ENCODE data around the gene CDY2A. TPM values are rescaled to one million over a fixed set of nuclear protein-coding genes. Genes with fewer than 3 reads are reported as not detected.
"Not testable (repeated sequence)": the region's sequence is repeated elsewhere in the genome, so short reads cannot be mapped to it uniquely, and the experiment has no call there.

The CDY2A gene
- total and polyA plus RNA-seq, 2 of the 4 experiments (the other 2 are of a cell fraction) = not detected

- H3K9ac ChIP-seq (ENCODE audit: low read depth, low read length); H3K4ac ChIP-seq (ENCODE audit: low read depth, low read length); H3K4me2 ChIP-seq (ENCODE audit: low read depth, low read length); H3K27me3 ChIP-seq (ENCODE audit: control insufficient read depth, insufficient read depth, low read length); H3K9me1 ChIP-seq (ENCODE audit: insufficient read depth, low read length); H4K91ac ChIP-seq (ENCODE audit: insufficient read depth, low read depth, low read length); BruUV-seq (replicated peaks); H3K27ac ChIP-seq (ENCODE audit: insufficient read depth, low read length); H4K20me1 ChIP-seq (ENCODE audit: insufficient read depth, low read length); H3K36me3 ChIP-seq (ENCODE audit: control insufficient read depth, insufficient read depth, low read length); POLR2A ChIA-PET (ENCODE audit: unreplicated experiment); H2BK120ac ChIP-seq (ENCODE audit: low read depth, low read length); H2BK5ac ChIP-seq (ENCODE audit: low read depth, low read length, poor library complexity, severe bottlenecking); H2AK9ac ChIP-seq (replicated peaks; ENCODE audit: low read depth, low read length, poor library complexity); DNase-seq; H3K4me1 ChIP-seq (ENCODE audit: control insufficient read depth, insufficient read depth, low read length); H4K5ac ChIP-seq (ENCODE audit: low read depth, low read length); H3K9me3 ChIP-seq (ENCODE audit: control insufficient read depth, insufficient read depth, low read length); H2AK5ac ChIP-seq (ENCODE audit: low read depth, low read length); H3K56ac ChIP-seq (ENCODE audit: extremely low read depth, insufficient read depth, low read length); H3K14ac ChIP-seq (replicated peaks; ENCODE audit: low read depth, low read length); H3K18ac ChIP-seq (ENCODE audit: low read depth, low read length); H2BK15ac ChIP-seq (ENCODE audit: low read depth, low read length); ATAC-seq (ENCODE audit: low read depth); H3K79me1 ChIP-seq (ENCODE audit: low read depth in 1 of 2, low read length in 2 of 2); H2AFZ ChIP-seq (replicated peaks; ENCODE audit: low read length, poor library complexity); in situ Hi-C loops (cut with MboI; ENCODE audit: low sequenced_read_pairs); H3K23ac ChIP-seq (ENCODE audit: low read depth, low read length); H4K8ac ChIP-seq (ENCODE audit: low read depth in 2 of 2, low read length in 2 of 2); CTCF ChIA-PET; dilution Hi-C loops (cut with HindIII; ENCODE audit: low sequenced_read_pairs, unreplicated experiment); intact Hi-C loops (cut with micrococcal nuclease); H3K4me3 ChIP-seq (ENCODE audit: insufficient read depth, low read depth, low read length); H2BK20ac ChIP-seq (ENCODE audit: low read depth, low read length): not testable (repeated sequence)
- WGBS, 2 experiments (ENCODE audit: extremely low coverage in 2 of 2, insufficient read length in 1 of 2) = no CpG with 5 or more reads among the region's 3 CpGs
Measured at GRCh38 chrY:18044990-18045389, 19.4 kb downstream of the CDY2A start.

DNA sequence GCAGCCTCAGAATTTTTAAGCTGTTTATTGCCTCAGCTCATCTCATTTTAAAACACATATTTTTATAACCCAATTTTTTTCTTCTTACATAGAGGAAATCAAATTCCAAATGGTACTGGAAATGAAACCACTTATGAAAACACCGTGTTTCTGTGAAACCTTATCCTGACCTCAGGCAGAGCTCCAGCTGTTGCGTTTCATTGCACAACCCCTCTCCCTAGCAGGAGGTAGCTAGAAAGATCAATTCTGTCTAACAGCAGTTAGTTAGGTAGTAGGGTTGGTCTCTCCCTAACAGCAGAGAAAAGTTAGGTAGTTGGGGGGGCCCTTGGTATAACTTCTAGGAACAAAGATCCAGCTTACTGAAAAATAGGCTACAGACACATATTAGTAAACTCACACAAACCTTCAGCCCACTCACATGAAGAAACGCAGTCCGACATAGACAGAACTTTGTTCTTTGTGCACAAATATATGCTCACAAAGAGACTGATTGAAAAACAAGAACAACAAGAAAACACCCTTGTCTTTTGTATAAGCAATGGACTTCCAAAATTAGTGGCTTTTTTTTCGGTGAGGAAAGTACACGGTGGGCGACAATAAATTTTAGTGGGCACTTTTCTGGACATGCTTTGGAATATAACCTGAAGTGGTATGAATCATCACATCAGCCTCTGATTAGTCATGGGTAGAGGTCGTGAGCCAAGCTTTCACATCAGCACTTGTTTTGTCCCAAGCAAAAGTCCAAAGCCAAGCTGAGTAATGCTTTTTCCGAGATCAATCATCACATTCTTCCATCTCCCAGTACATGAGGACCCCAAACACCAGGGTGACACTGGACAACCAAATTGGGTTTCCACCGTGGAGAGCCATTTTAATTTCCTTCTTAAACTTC lies 22.8 kb downstream of the CDY2A start:
- H3K27ac ChIP-seq (ENCODE audit: insufficient read depth, low read length); BruUV-seq (replicated peaks): not testable (repeated sequence)

More for the DNA sequence above, 22.8 kb downstream of the CDY2A start:
- H4K20me1 ChIP-seq (ENCODE audit: insufficient read depth, low read length); H3K4me3 ChIP-seq (ENCODE audit: insufficient read depth, low read depth, low read length); H3K14ac ChIP-seq (replicated peaks; ENCODE audit: low read depth, low read length); H4K5ac ChIP-seq (ENCODE audit: low read depth, low read length); H3K4me2 ChIP-seq (ENCODE audit: low read depth, low read length); H2BK5ac ChIP-seq (ENCODE audit: low read depth, low read length, poor library complexity, severe bottlenecking); H2AFZ ChIP-seq (replicated peaks; ENCODE audit: low read length, poor library complexity); H4K8ac ChIP-seq (ENCODE audit: low read depth in 2 of 2, low read length in 2 of 2); H2BK20ac ChIP-seq (ENCODE audit: low read depth, low read length); H3K9me1 ChIP-seq (ENCODE audit: insufficient read depth, low read length); CTCF ChIA-PET; H4K91ac ChIP-seq (ENCODE audit: insufficient read depth, low read depth, low read length); ATAC-seq (ENCODE audit: low read depth); H3K36me3 ChIP-seq (ENCODE audit: control insufficient read depth, insufficient read depth, low read length); dilution Hi-C loops (cut with HindIII; ENCODE audit: low sequenced_read_pairs, unreplicated experiment); in situ Hi-C loops (cut with MboI; ENCODE audit: low sequenced_read_pairs); H3K4ac ChIP-seq (ENCODE audit: low read depth, low read length); H2AK9ac ChIP-seq (replicated peaks; ENCODE audit: low read depth, low read length, poor library complexity); H3K27me3 ChIP-seq (ENCODE audit: control insufficient read depth, insufficient read depth, low read length); H3K79me1 ChIP-seq (ENCODE audit: low read depth in 1 of 2, low read length in 2 of 2); intact Hi-C loops (cut with micrococcal nuclease); H3K23ac ChIP-seq (ENCODE audit: low read depth, low read length); POLR2A ChIA-PET (ENCODE audit: unreplicated experiment); H3K9me3 ChIP-seq (ENCODE audit: control insufficient read depth, insufficient read depth, low read length); H3K9ac ChIP-seq (ENCODE audit: low read depth, low read length); H3K18ac ChIP-seq (ENCODE audit: low read depth, low read length); H3K4me1 ChIP-seq (ENCODE audit: control insufficient read depth, insufficient read depth, low read length); H2BK120ac ChIP-seq (ENCODE audit: low read depth, low read length); H2AK5ac ChIP-seq (ENCODE audit: low read depth, low read length); H2BK15ac ChIP-seq (ENCODE audit: low read depth, low read length); DNase-seq; H3K56ac ChIP-seq (ENCODE audit: extremely low read depth, insufficient read depth, low read length): not testable (repeated sequence)
- no CpG with 5 or more reads among the region's 10 CpGs for WGBS, 2 experiments (ENCODE audit: extremely low coverage in 2 of 2, insufficient read length in 1 of 2)

All from IMR-90 (cell line).